AG10803 (cell line): Measurements from ENCODE around the gene CAPN8.

Experiments used
- DNase-seq: peaks from one replicate; pipeline ENCODE4 v3.0.0; 2010; ENCODE audit warnings: low read depth
- H3K4me3 ChIP-seq: 2 replicates; pipeline ENCODE4 v1.5.1; 2011; ENCODE audit warnings: mild to moderate bottlenecking, low read length, control low read depth
- CTCF ChIP-seq: conservative IDR thresholded peaks from 2 replicates; pipeline ENCODE4 v1.5.1; 2011; ENCODE audit warnings: mild to moderate bottlenecking, low read length, control low read depth, inconsistent platforms

CAPN8 gene

GRCh38 chr1:223631473-223631872 lies 34.0 kb downstream of the CAPN8 start:
- TF ChIP-seq CTCF: no peak
- H3K4me3 ChIP-seq: no peak overlapping the region
- DNase-seq: no peak

DNA sequence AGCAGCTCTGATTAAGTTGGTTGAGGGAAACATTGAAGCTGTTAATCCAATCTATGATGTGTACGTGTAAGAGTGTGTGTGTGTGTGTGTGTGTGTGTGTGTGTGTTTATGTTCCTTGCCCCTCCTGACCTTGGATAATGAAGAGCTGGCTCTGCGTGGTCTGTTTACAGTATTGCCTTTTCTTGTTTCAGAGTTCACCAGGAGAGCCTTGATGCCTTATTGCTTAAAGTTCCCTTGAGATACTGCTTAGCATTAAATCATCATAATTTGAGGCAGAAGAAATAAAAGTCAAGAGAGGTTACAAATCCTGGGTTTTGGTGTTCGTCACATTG lies 36.4 kb downstream of the CAPN8 start:
- no peak overlapping the region for H3K4me3 ChIP-seq
- no peak for DNase-seq
- no peak for TF ChIP-seq CTCF

DNA sequence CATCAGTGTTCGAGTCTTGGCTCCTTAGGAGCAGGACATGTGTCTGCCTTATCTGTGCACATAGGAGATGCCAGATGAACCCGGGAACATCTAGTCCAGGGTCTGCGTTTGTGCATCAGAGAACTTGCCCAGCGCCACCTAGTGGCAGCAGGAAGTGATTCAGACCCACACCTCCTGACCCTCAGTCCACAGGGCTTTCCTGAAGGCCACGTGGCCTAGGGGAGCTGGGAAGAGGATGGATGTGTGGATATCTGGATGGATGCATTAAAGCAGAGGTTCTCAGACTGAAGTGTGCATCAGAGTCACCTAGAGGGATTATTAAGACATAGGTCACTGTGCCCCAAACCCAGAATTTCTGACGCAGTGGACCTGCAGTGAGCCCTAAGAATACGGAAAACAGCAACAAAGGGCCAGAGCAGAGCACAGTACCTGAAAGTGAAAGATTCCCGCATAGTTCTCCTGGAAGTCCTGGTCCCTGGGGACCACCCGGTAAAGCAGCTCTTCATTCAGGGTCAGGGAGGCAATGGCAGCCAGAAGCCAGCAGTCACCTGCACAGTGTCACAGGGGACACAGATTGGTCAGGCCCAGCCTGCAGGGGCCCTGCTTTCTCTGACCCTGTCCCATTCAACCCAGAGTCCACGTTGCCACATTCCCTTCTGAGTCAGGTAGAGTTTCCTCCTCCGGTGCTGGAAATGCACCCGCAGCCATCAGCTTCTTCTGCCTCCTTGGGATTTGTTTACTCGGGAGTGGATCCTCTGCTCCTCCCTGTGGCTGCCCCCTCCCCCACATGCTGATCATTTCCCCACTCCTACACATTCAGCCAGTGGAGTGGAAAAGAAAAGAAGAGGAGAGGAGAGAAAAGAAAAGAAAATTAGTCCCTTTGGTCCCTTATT lies 37.0 kb downstream of the CAPN8 start:
- peak; percentile 60 for TF ChIP-seq CTCF
- no peak overlapping the region for H3K4me3 ChIP-seq
- DNase-seq: peak; percentile 36

DNA sequence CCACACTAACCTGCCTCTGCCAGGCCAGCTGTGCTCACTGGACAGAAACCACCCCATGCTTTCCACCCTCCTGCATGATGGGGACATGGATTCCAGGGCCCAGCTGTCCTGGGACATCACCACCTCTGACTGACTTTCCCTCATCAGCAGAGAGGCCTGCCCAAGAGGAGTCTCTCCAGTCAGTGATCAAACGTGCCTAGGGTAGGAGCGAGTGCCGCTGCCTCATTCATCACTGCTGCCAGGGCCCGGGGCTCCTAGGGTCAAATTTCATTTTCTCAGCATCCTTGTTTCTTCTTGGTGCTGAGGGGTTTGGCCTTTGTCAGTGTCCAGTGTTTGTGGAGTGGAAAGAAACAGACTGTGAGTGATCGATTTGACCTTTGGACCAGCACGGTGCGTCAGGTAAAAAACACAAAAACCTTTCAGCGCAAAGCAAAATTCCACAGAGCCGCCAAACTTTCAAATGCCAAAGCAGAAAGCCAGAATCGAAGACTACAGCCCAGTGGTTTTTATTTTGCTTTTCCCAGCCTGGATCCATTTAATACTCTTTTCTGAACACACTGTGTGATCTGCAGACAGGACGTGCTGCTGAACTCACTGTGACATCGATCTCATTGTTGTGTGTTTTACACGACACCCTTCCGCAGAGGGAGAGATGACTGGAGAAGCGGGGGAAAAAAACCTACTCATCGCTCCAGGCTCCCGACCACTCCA lies 43.2 kb downstream of the CAPN8 start:
- no peak overlapping the region for H3K4me3 ChIP-seq
- TF ChIP-seq CTCF: no peak
- no peak for DNase-seq

DNA sequence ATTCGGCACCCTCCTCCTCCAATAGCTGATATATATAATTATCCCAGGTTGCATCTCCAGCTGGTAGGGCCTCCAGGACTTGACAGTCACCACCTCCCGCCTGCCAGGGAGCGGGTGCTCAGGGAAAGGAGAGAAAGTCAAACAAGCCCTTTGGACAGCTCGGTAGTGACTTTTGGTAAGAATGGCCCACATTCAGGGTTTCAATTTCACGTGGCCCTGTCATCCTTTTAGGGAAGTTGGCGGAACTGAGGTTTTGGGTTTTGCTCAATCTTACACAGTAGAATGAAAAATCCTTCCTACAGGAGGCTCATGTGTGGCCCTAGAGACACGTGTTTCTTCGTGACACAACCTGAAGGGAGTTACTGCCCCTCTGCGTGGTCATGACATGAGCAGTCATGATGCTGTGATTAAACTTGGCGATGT lies 44.2 kb downstream of the CAPN8 start:
- TF ChIP-seq CTCF: no peak
- DNase-seq: no peak

GRCh38 chr1:223620297-223620897 lies 45.1 kb downstream of the CAPN8 start:
- H3K4me3 ChIP-seq: no peak overlapping the region
- no peak for TF ChIP-seq CTCF
- DNase-seq: no peak

More for the DNA sequence above, 44.2 kb downstream of the CAPN8 start:
- H3K4me3 ChIP-seq: no peak overlapping the region
